ENCODE results near the gene YBX2.

The YBX2 gene

GRCh38 chr17:7284911-7285310 is 9.5 kb downstream of the YBX2 start:
- H3K4me1 ChIP-seq (ENCODE audit: control insufficient read depth, insufficient read depth, low read length, unreplicated experiment), result no peaks in the 10 kb centered on the region
- H2AFZ ChIP-seq (ENCODE audit: low read length, unreplicated experiment), result no peak overlapping the region
- no peaks in the 10 kb centered on the region for H3K79me2 ChIP-seq (ENCODE audit: control insufficient read depth, insufficient read depth, low read length, unreplicated experiment)
- H3K27ac ChIP-seq (ENCODE audit: low read depth, low read length), result no peak overlapping the region
- peaks cover 49% of the 10 kb centered on the region for H3K27me3 ChIP-seq (ENCODE audit: insufficient read depth, low read length)
- H3K4me3 ChIP-seq (ENCODE audit: low read depth, low read length), result no peak overlapping the region
- H3K36me3 ChIP-seq (ENCODE audit: insufficient read depth, low read length), result no peaks in the 10 kb centered on the region

- H3K27me3 ChIP-seq (ENCODE audit: insufficient read depth, low read length), result peaks cover 49% of the 10 kb centered on the region
Measured at GRCh38 chr17:7283471-7284216, 10.8 kb downstream of the YBX2 start.

GRCh38 chr17:7282752-7283321 is 11.6 kb downstream of the YBX2 start:
- no peak overlapping the region for H3K4me3 ChIP-seq (ENCODE audit: low read depth, low read length)
- H3K4me1 ChIP-seq (ENCODE audit: control insufficient read depth, insufficient read depth, low read length, unreplicated experiment), result no peaks in the 10 kb centered on the region
- no peaks in the 10 kb centered on the region for H3K36me3 ChIP-seq (ENCODE audit: insufficient read depth, low read length)
- peaks cover 42% of the 10 kb centered on the region for H3K27me3 ChIP-seq (ENCODE audit: insufficient read depth, low read length)
- no peak overlapping the region for H2AFZ ChIP-seq (ENCODE audit: low read length, unreplicated experiment)
- no peak overlapping the region for H3K27ac ChIP-seq (ENCODE audit: low read depth, low read length)
- H3K79me2 ChIP-seq (ENCODE audit: control insufficient read depth, insufficient read depth, low read length, unreplicated experiment), result no peaks in the 10 kb centered on the region

More at GRCh38 chr17:7283471-7284216, 10.8 kb downstream of the YBX2 start:
- Histone ChIP-seq H3K4me1 (ENCODE audit: control insufficient read depth, insufficient read depth, low read length, unreplicated experiment) (no peaks in the 10 kb centered on the region), H3K36me3 (ENCODE audit: insufficient read depth, low read length) (no peaks in the 10 kb centered on the region), H2AFZ (ENCODE audit: low read length, unreplicated experiment) (no peak overlapping the region), H3K4me3 (ENCODE audit: low read depth, low read length) (no peak overlapping the region), H3K79me2 (ENCODE audit: control insufficient read depth, insufficient read depth, low read length, unreplicated experiment) (no peaks in the 10 kb centered on the region), H3K27ac (ENCODE audit: low read depth, low read length) (no peak overlapping the region)

GRCh38 chr17:7281953-7282751 is 12.3 kb downstream of the YBX2 start:
- Histone ChIP-seq H3K79me2 (ENCODE audit: control insufficient read depth, insufficient read depth, low read length, unreplicated experiment) (no peaks in the 10 kb centered on the region), H3K36me3 (ENCODE audit: insufficient read depth, low read length) (no peaks in the 10 kb centered on the region), H3K27me3 (ENCODE audit: insufficient read depth, low read length) (peaks cover 36% of the 10 kb centered on the region), H3K27ac (ENCODE audit: low read depth, low read length) (no peak overlapping the region), H2AFZ (ENCODE audit: low read length, unreplicated experiment) (no peak overlapping the region), H3K4me1 (ENCODE audit: control insufficient read depth, insufficient read depth, low read length, unreplicated experiment) (no peaks in the 10 kb centered on the region), H3K4me3 (ENCODE audit: low read depth, low read length) (peak overlapping the region; percentile 75)

GRCh38 chr17:7281074-7281952 is 13.1 kb downstream of the YBX2 start, which contains the start of gene SLC2A4:
SLC2A4 (plus strand) TSS chr17:7281718; CDS start chr17:7281935, 217 bp downstream.
- no peaks in the 10 kb centered on the region for H3K79me2 ChIP-seq (ENCODE audit: control insufficient read depth, insufficient read depth, low read length, unreplicated experiment)
- peak within 1 kb of the TSS; percentile 40 for H2AFZ ChIP-seq (ENCODE audit: low read length, unreplicated experiment)
- peak within 1 kb of the TSS; percentile 75 for H3K4me3 ChIP-seq (ENCODE audit: low read depth, low read length)
- peak within 1 kb of the TSS; percentile 53; the same call in 1 of the 2 replicates for H3K27ac ChIP-seq (ENCODE audit: low read depth, low read length)
- peaks cover 31% of the 10 kb centered on the region for H3K27me3 ChIP-seq (ENCODE audit: insufficient read depth, low read length)
- no peaks in the 10 kb centered on the region for H3K4me1 ChIP-seq (ENCODE audit: control insufficient read depth, insufficient read depth, low read length, unreplicated experiment)
- H3K36me3 ChIP-seq (ENCODE audit: insufficient read depth, low read length), result no peaks in the 10 kb centered on the region

- peak overlapping the region; percentile 53; the same call in 1 of the 2 replicates for H3K27ac ChIP-seq (ENCODE audit: low read depth, low read length)
- H3K27me3 ChIP-seq (ENCODE audit: insufficient read depth, low read length), result peaks cover 25% of the 10 kb centered on the region
- no peaks in the 10 kb centered on the region for H3K79me2 ChIP-seq (ENCODE audit: control insufficient read depth, insufficient read depth, low read length, unreplicated experiment)
- no peaks in the 10 kb centered on the region for H3K36me3 ChIP-seq (ENCODE audit: insufficient read depth, low read length)
- no peaks in the 10 kb centered on the region for H3K4me1 ChIP-seq (ENCODE audit: control insufficient read depth, insufficient read depth, low read length, unreplicated experiment)
- H3K4me3 ChIP-seq (ENCODE audit: low read depth, low read length), result peak overlapping the region; percentile 75
- peak overlapping the region; percentile 40 for H2AFZ ChIP-seq (ENCODE audit: low read length, unreplicated experiment)
Measured at GRCh38 chr17:7280519-7281073, 13.8 kb downstream of the YBX2 start.

- no peak overlapping the region for H3K4me3 ChIP-seq (ENCODE audit: low read depth, low read length)
- no peak overlapping the region for H2AFZ ChIP-seq (ENCODE audit: low read length, unreplicated experiment)
- H3K27ac ChIP-seq (ENCODE audit: low read depth, low read length), result no peak overlapping the region
- H3K4me1 ChIP-seq (ENCODE audit: control insufficient read depth, insufficient read depth, low read length, unreplicated experiment), result no peaks in the 10 kb centered on the region
- H3K79me2 ChIP-seq (ENCODE audit: control insufficient read depth, insufficient read depth, low read length, unreplicated experiment), result no peaks in the 10 kb centered on the region
- H3K36me3 ChIP-seq (ENCODE audit: insufficient read depth, low read length), result no peaks in the 10 kb centered on the region
- peaks cover 25% of the 10 kb centered on the region for H3K27me3 ChIP-seq (ENCODE audit: insufficient read depth, low read length)
Measured at GRCh38 chr17:7279448-7279847, 15.0 kb downstream of the YBX2 start.

GRCh38 chr17:7266784-7267183 is 27.7 kb downstream of the YBX2 start:
- Histone ChIP-seq H3K4me3 (ENCODE audit: low read depth, low read length) (no peak overlapping the region), H2AFZ (ENCODE audit: low read length, unreplicated experiment) (no peak overlapping the region)

GRCh38 chr17:7263801-7264078 is 30.7 kb downstream of the YBX2 start:
- Histone ChIP-seq H3K27me3 (ENCODE audit: insufficient read depth, low read length) (peaks cover 16% of the 10 kb centered on the region), H2AFZ (ENCODE audit: low read length, unreplicated experiment) (no peak overlapping the region), H3K4me1 (ENCODE audit: control insufficient read depth, insufficient read depth, low read length, unreplicated experiment) (peaks cover 26% of the 10 kb centered on the region), H3K79me2 (ENCODE audit: control insufficient read depth, insufficient read depth, low read length, unreplicated experiment) (no peaks in the 10 kb centered on the region), H3K4me3 (ENCODE audit: low read depth, low read length) (no peak overlapping the region), H3K27ac (ENCODE audit: low read depth, low read length) (peak overlapping the region; percentile 74), H3K36me3 (ENCODE audit: insufficient read depth, low read length) (peaks cover 8% of the 10 kb centered on the region)

More at GRCh38 chr17:7266784-7267183, 27.7 kb downstream of the YBX2 start:
- Histone ChIP-seq H3K4me1 (ENCODE audit: control insufficient read depth, insufficient read depth, low read length, unreplicated experiment) (peaks cover 17% of the 10 kb centered on the region), H3K79me2 (ENCODE audit: control insufficient read depth, insufficient read depth, low read length, unreplicated experiment) (no peaks in the 10 kb centered on the region), H3K36me3 (ENCODE audit: insufficient read depth, low read length) (no peaks in the 10 kb centered on the region), H3K27ac (ENCODE audit: low read depth, low read length) (peak overlapping the region; percentile 46), H3K27me3 (ENCODE audit: insufficient read depth, low read length) (peaks cover 9% of the 10 kb centered on the region)

Data from ACC112 (cell line).